Choroid plexus epithelial cell (primary cell): ENCODE data around the gene SPATA31D4.
"Not testable (repeated sequence)": the region's sequence is repeated elsewhere in the genome, so short reads cannot be mapped to it uniquely, and the experiment has no call there.

Experiments
- DNase-seq: peaks from one replicate; pipeline ENCODE4 v3.0.0-alpha.2; 2010; ENCODE audit warnings: low read depth
- H3K4me3 ChIP-seq: 2 replicates; pipeline ENCODE4 v1.5.1; 2011; ENCODE audit warnings: low read depth, mild to moderate bottlenecking, control low read depth, low read length, moderate library complexity
- CTCF ChIP-seq: conservative IDR thresholded peaks from 2 replicates; pipeline ENCODE4 v1.5.1; 2011; ENCODE audit warnings: low read depth, mild to moderate bottlenecking, control low read depth, inconsistent platforms, low read length, moderate library complexity

Gene SPATA31D4

GRCh38 chr9:81928305-81928704 is at the start of gene SPATA31D4:
Gene SPATA31D4, plus strand, starts transcription at chr9:81928428. Its CDS starts 86 bp downstream, at chr9:81928514.
- not testable (repeated sequence) for DNase-seq, H3K4me3 ChIP-seq

- DNase-seq = no peak
- H3K4me3 ChIP-seq = no peak overlapping the region
- TF ChIP-seq CTCF = no peak
Measured at GRCh38 chr9:81878530-81878929, 49.7 kb upstream of the SPATA31D4 start.

DNA sequence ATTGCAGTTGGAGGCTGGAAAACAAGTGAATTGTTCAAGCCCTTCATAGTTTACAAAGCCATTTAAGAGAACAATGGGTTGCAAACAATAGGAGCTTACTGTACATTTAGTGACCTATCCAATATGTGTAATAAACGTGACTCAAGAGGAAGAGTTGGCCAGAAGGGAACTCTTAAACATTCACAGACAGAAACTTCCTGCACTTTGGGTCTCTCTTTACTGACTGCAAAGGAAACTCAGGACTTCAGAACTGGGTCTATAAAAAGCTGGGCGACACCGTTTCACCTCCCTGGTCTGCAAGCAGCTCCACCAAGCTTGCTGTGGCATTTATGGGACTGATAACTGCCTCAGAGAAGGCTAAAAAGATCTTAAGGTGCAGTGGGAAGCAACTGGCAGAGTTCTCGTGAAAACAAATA is 48.7 kb upstream of the SPATA31D4 start:
- no peak for DNase-seq
- TF ChIP-seq CTCF = no peak
- H3K4me3 ChIP-seq = no peak overlapping the region

DNA sequence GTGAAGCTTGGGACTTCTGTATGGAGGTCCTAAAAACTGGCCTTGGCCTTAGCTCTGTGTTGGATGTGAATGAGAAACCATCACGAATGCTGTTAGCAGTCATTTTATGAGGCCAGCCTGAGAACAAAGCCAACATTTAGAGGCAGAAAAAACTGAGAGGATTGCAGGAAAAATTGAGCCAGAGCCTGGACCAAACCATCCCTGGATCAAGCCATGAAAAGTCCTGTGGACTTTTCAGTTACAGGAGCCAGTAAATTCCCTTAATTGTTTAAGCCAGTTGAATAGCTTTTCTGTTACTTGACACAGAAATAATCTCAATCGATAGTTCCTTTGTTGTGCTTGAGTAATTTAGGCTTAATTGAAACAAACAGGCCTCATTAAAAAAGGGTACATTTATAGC is 42.6 kb upstream of the SPATA31D4 start:
- no peak for TF ChIP-seq CTCF
- DNase-seq = no peak
- H3K4me3 ChIP-seq = no peak overlapping the region

DNA sequence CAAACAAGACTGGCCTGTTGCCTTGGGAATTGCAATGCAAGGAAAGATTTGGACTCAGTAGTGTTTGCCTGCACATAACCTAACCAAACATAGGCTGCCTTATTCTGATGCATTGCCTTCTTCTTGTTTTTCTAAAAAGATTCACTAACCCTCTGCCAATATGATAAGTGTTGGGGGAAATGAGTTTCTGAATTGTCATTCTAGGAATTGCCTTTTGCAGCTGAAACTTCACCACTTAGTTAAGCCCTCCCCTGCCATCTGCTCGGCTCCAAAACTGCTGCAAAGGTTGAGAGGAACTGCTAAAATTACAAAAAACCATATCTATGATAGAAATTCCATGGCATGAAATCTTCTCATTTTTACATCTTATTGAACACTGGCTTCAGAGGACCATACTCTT is 41.6 kb upstream of the SPATA31D4 start:
- no peak for TF ChIP-seq CTCF
- no peak overlapping the region for H3K4me3 ChIP-seq
- DNase-seq = no peak

DNA sequence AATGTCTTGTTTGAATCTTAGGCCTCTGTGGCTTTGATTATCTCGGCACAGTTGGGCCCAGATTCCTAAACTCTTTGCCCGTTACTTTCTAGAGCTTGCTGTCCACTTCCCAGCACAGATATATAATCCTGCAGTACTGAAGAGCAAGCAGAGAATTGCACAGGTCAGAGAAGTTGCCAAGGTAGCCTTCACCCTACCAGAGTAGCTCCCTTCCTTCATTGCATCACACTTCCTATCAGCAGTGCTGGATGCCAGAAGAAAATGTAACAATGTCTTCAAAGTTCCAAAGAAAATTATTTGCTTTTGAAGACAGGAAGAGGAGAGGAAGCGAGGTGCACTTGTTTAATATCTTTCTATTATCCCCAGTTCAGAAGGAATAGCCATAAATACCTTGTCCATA is 38.1 kb upstream of the SPATA31D4 start:
- DNase-seq = peak; percentile 35
- H3K4me3 ChIP-seq = no peak overlapping the region
- TF ChIP-seq CTCF = no peak

GRCh38 chr9:81892440-81892839 is 35.8 kb upstream of the SPATA31D4 start:
- no peak overlapping the region for H3K4me3 ChIP-seq
- no peak for DNase-seq
- no peak for TF ChIP-seq CTCF

- H3K4me3 ChIP-seq = no peak overlapping the region
- no peak for TF ChIP-seq CTCF
- DNase-seq = no peak
Measured at GRCh38 chr9:81893929-81894328, 34.3 kb upstream of the SPATA31D4 start.
